Mesenchymal stem cell (in vitro differentiated cells and primary cell): ENCODE results near the gene KLHL29.

Source experiments
- DNase-seq: peaks from one replicate; pipeline ENCODE4 v3.0.0-alpha.2; 2013
- H2AFZ ChIP-seq: one replicate; pipeline ENCODE4 v1.6.1; 2013; ENCODE audit warnings: low read depth, mild to moderate bottlenecking, control low read depth, inconsistent platforms, low read length, moderate library complexity
- H2AK5ac ChIP-seq: 2 replicates; pipeline ENCODE4 v1.6.1; 2013; ENCODE audit warnings: low read length, moderate library complexity, mild to moderate bottlenecking, inconsistent platforms; ENCODE audit not compliant: severe bottlenecking
- H2BK120ac ChIP-seq: one replicate; pipeline ENCODE4 v1.6.1; 2013; ENCODE audit warnings: low read depth, mild to moderate bottlenecking, inconsistent platforms, low read length, moderate library complexity
- H2BK12ac ChIP-seq, 2 experiments: one replicate each; pipeline ENCODE4 v1.6.1; 2013; ENCODE audit warnings: inconsistent platforms in 2 of 2, low read length in 2 of 2, mild to moderate bottlenecking in 2 of 2, moderate library complexity in 2 of 2, control low read depth in 1 of 2
- H2BK15ac ChIP-seq: one replicate; pipeline ENCODE4 v1.6.1; 2013; ENCODE audit warnings: mild to moderate bottlenecking, low read depth, inconsistent platforms; ENCODE audit not compliant: poor library complexity, severe bottlenecking
- H2BK5ac ChIP-seq: 2 replicates; pipeline ENCODE4 v1.6.1; 2013; ENCODE audit warnings: low read depth, mild to moderate bottlenecking, low read length, control low read depth, inconsistent platforms; ENCODE audit not compliant: poor library complexity, severe bottlenecking
- H3K14ac ChIP-seq, 2 experiments: one replicate each; pipeline ENCODE4 v1.6.1; 2013; ENCODE audit warnings: inconsistent platforms in 2 of 2, low read length in 2 of 2, control low read depth in 1 of 2, mild to moderate bottlenecking in 1 of 2, moderate library complexity in 1 of 2
- H3K18ac ChIP-seq, 2 experiments: one replicate each; pipeline ENCODE4 v1.6.1; 2013; ENCODE audit warnings: inconsistent platforms in 2 of 2, low read length in 2 of 2, control low read depth in 1 of 2, low read depth in 1 of 2, mild to moderate bottlenecking in 1 of 2
- H3K23ac ChIP-seq, 2 experiments: one replicate each; pipeline ENCODE4 v1.6.1; 2013; ENCODE audit warnings: inconsistent platforms in 2 of 2, low read length in 2 of 2, mild to moderate bottlenecking in 2 of 2, moderate library complexity in 2 of 2, control low read depth in 1 of 2
- H3K27ac ChIP-seq: 2 replicates; pipeline ENCODE4 v1.5.1; 2013; ENCODE audit warnings: mild to moderate bottlenecking, moderate library complexity, low read length, control low read depth, inconsistent platforms; ENCODE audit not compliant: poor library complexity, severe bottlenecking
- H3K27me3 ChIP-seq, 2 experiments: 2 replicates each; pipeline versions ENCODE4 v1.6.1 to v1.7.0; 2013; ENCODE audit warnings: low read length in 2 of 2, mild to moderate bottlenecking in 2 of 2, moderate library complexity in 2 of 2, control low read depth in 1 of 2, inconsistent platforms in 1 of 2; ENCODE audit not compliant: control insufficient read depth in 1 of 2, insufficient read depth in 1 of 2
- H3K36me3 ChIP-seq, 2 experiments: 2 replicates each; pipeline versions ENCODE4 v1.6.1 to v1.7.0; 2013; ENCODE audit warnings: low read length in 2 of 2, control low read depth in 1 of 2, inconsistent platforms in 1 of 2, low read depth in 1 of 2, mild to moderate bottlenecking in 1 of 2; ENCODE audit not compliant: insufficient read depth in 2 of 2, control insufficient read depth in 1 of 2
- H3K4ac ChIP-seq, 2 experiments: one replicate each; pipeline ENCODE4 v1.6.1; 2013; ENCODE audit warnings: inconsistent platforms in 2 of 2, low read length in 2 of 2, mild to moderate bottlenecking in 2 of 2, moderate library complexity in 2 of 2, control low read depth in 1 of 2, low read depth in 1 of 2
- H3K4me1 ChIP-seq: 2 replicates; pipeline ENCODE4 v1.6.1; 2013; ENCODE audit warnings: low read depth, low read length, control low read depth; ENCODE audit not compliant: control insufficient read depth, insufficient read depth
- H3K4me2 ChIP-seq: 2 replicates; pipeline ENCODE4 v1.6.1; 2013; ENCODE audit warnings: low read length, mild to moderate bottlenecking, inconsistent platforms; ENCODE audit not compliant: poor library complexity, severe bottlenecking
- H3K4me3 ChIP-seq, 2 experiments: 2 replicates each; pipeline versions ENCODE4 v1.5.1 to v1.7.0; 2013; ENCODE audit warnings: low read length in 2 of 2, mild to moderate bottlenecking in 2 of 2, control low read depth in 1 of 2, low read depth in 1 of 2; ENCODE audit not compliant: insufficient read depth in 1 of 2
- H3K79me1 ChIP-seq: replicated peaks from 2 replicates; pipeline ENCODE4 v1.6.1; 2013; ENCODE audit warnings: mild to moderate bottlenecking, control low read depth, low read length, inconsistent platforms; ENCODE audit not compliant: poor library complexity, severe bottlenecking
- H3K9ac ChIP-seq: 2 replicates; pipeline ENCODE4 v1.7.0; 2013; ENCODE audit warnings: mild to moderate bottlenecking, low read length, moderate library complexity
- H3K9me3 ChIP-seq: 2 replicates; pipeline ENCODE4 v1.7.0; 2013; ENCODE audit warnings: mild to moderate bottlenecking, low read length; ENCODE audit not compliant: control insufficient read depth
- H4K8ac ChIP-seq: one replicate; pipeline ENCODE4 v1.6.1; 2013; ENCODE audit warnings: inconsistent platforms, mild to moderate bottlenecking, low read length, moderate library complexity
- H4K91ac ChIP-seq: one replicate; pipeline ENCODE4 v1.6.1; 2013; ENCODE audit warnings: mild to moderate bottlenecking, low read length, inconsistent platforms
- WGBS: methylation state at CpG from one replicate; pipeline ENCODE4 v1.1.7; 2013; ENCODE audit warnings: mixed read lengths; 5-methylcytosine and 5-hydroxymethylcytosine counted together

Gene KLHL29

DNA sequence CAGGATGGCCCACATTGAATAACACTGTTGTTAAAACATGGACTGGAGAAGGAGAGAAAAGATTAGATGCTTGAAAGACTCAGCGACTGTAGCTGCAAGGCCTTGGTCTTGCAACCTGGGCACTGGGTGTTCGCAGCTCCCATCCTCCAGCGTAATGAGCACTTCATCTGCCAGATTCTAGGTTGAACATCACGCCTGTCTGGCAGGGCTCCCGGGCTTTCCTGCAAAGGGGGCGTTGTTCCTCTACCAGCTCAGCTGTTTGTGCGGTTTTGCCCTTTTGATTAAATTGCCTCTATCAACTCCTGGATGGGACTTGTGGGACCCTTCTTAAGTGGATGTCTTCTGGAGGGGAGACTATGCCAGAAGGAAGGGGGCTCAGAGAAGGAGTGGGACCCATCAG lies 215.4 kb downstream of the KLHL29 start:
- WGBS, result 96% methylated on average over 7 of the region's 7 CpGs
- H2BK12ac ChIP-seq, result no peak overlapping the region

DNA sequence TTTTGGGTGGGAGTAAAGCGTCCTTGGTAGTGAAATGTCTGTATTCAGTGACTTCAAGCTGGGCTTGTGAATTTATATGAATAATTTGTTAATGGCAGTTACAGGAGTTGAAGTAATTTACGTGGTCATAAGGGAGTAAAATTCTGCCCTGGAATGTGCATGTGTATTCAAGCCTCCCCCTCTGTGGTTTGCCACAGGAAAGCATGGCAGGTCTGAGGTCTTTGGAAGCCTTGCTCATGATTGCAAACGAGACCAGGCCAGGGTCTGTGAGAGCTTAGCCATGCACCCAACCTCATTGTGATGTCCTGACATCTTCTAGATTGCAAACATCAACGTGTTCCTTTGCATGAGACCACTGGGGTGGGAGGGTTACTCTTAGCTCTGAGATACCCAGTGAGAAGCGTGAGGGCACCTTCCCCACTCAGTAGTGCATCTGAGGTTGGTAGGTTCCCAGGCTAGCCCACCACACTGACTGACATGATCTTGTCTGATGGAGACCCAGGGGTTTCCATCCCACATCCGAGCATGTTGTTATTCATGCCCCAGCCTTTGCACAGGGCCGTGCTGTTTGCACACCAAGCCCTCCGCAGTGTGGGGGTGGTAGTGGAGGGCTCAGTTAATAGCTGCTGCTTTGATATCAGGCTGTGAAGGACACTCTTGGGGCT lies 216.5 kb downstream of the KLHL29 start:
- H3K79me1 ChIP-seq, result peaks cover 5% of the 10 kb centered on the region
- WGBS, result 76% methylated on average over 8 of the region's 8 CpGs
- peak overlapping the region in 1 of 2 experiments; percentile 23 for H3K23ac ChIP-seq
- H3K4me2 ChIP-seq, result no peak overlapping the region
- no peak overlapping the region for H2BK15ac ChIP-seq
- no peak overlapping the region for H2BK5ac ChIP-seq
- DNase-seq, result peak; percentile 18
- no peak overlapping the region for H3K9ac ChIP-seq
- no peaks in the 10 kb centered on the region for H3K36me3 ChIP-seq
- no peak overlapping the region for H4K8ac ChIP-seq
- peak overlapping the region; percentile 21 for H2AK5ac ChIP-seq
- peak overlapping the region; percentile 5 for H3K27ac ChIP-seq
- H3K14ac ChIP-seq, result no peak overlapping the region
- H3K27me3 ChIP-seq, result no peaks in the 10 kb centered on the region
- no peak overlapping the region for H3K4me3 ChIP-seq
- H2BK120ac ChIP-seq, result no peak overlapping the region
- peaks cover 21% of the 10 kb centered on the region for H3K4me1 ChIP-seq
- H4K91ac ChIP-seq, result no peak overlapping the region
- peaks cover 4% of the 10 kb centered on the region for H3K9me3 ChIP-seq
- peak overlapping the region in 1 of 2 experiments; percentile 15 for H2BK12ac ChIP-seq
- H3K4ac ChIP-seq, result no peak overlapping the region
- no peak overlapping the region for H2AFZ ChIP-seq
- H3K18ac ChIP-seq, result peak overlapping the region in 1 of 2 experiments; percentile 50

More for the DNA sequence above, 215.4 kb downstream of the KLHL29 start:
- H3K18ac ChIP-seq, result no peak overlapping the region
- H2AFZ ChIP-seq, result no peak overlapping the region
- no peak overlapping the region for H3K27ac ChIP-seq
- H3K23ac ChIP-seq, result no peak overlapping the region
- DNase-seq, result no peak
- no peak overlapping the region for H3K4me3 ChIP-seq
- H2BK15ac ChIP-seq, result no peak overlapping the region
- H3K14ac ChIP-seq, result no peak overlapping the region
- no peaks in the 10 kb centered on the region for H3K27me3 ChIP-seq
- H2BK120ac ChIP-seq, result no peak overlapping the region
- H2AK5ac ChIP-seq, result no peak overlapping the region
- H3K9ac ChIP-seq, result no peak overlapping the region
- H3K4me2 ChIP-seq, result no peak overlapping the region
- no peak overlapping the region for H3K4ac ChIP-seq
- peaks cover 30% of the 10 kb centered on the region for H3K4me1 ChIP-seq
- H3K9me3 ChIP-seq, result no peaks in the 10 kb centered on the region
- no peak overlapping the region for H2BK5ac ChIP-seq
- no peaks in the 10 kb centered on the region for H3K36me3 ChIP-seq
- H4K8ac ChIP-seq, result no peak overlapping the region
- H3K79me1 ChIP-seq, result peaks cover 5% of the 10 kb centered on the region
- H4K91ac ChIP-seq, result no peak overlapping the region

DNA sequence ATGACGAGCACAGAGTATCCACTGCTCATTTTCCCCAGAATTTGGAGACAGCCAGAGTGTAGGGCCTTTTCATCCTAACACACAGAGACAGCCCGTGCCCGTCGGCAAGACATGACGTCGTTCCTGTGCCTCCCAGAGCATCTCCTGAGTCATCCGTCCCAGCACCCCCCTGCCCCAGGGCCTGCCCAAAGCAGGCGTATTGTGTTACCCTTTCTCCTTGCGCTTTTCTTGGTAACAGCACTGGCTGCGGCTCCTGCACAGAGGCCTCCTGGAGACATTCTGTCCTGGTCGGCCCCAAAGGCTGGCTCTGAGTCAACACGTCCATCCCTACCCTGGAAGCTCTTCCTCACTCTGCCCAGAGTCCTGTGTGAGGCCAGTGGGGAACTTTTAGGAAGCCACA lies 217.1 kb downstream of the KLHL29 start:
- WGBS, result 39% methylated on average over 10 of the region's 12 CpGs
- H3K27me3 ChIP-seq, result no peaks in the 10 kb centered on the region
- H3K18ac ChIP-seq, result peak overlapping the region in 1 of 2 experiments; percentile 50
- DNase-seq, result peak; percentile 89
- H2AFZ ChIP-seq, result no peak overlapping the region
- H2BK15ac ChIP-seq, result no peak overlapping the region
- H4K91ac ChIP-seq, result no peak overlapping the region
- H3K36me3 ChIP-seq, result no peaks in the 10 kb centered on the region
- H3K23ac ChIP-seq, result no peak overlapping the region
- H2AK5ac ChIP-seq, result no peak overlapping the region
- H3K14ac ChIP-seq, result no peak overlapping the region
- H2BK120ac ChIP-seq, result no peak overlapping the region
- H3K27ac ChIP-seq, result peak overlapping the region; percentile 63
- H3K4me3 ChIP-seq, result no peak overlapping the region
- peak overlapping the region; percentile 19 for H3K9ac ChIP-seq
- no peak overlapping the region for H2BK5ac ChIP-seq
- peak overlapping the region; percentile 2 for H4K8ac ChIP-seq
- H3K79me1 ChIP-seq, result peaks cover 5% of the 10 kb centered on the region
- peaks cover 21% of the 10 kb centered on the region for H3K4me1 ChIP-seq
- no peak overlapping the region for H3K4ac ChIP-seq
- H3K9me3 ChIP-seq, result peaks cover 8% of the 10 kb centered on the region
- no peak overlapping the region for H3K4me2 ChIP-seq
- peak overlapping the region in 1 of 2 experiments; percentile 0 for H2BK12ac ChIP-seq

DNA sequence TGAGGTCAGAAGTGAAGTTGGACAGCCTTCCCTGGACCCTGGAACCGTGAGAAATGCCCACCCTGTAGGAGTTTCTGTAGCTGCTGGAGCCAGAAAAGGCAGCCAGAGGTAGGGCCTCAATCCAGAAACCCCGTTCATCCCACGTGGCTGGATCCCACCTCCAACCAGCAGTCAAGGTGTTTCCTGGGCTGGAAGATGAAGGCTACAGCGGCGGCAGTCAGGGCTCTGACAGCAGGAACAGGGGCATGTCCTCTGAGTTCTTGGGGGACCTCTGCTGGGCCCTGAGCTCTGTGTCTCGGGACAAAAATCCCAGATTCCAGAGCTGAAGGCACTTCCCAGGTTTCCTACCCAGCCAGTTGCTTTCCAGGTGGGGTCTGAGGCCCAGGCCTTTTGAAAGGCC lies 218.2 kb downstream of the KLHL29 start:
- Histone ChIP-seq H2AK5ac (peak overlapping the region; percentile 27), H2BK5ac (no peak overlapping the region), H3K9ac (no peak overlapping the region), H3K36me3 (no peaks in the 10 kb centered on the region), H2BK12ac (no peak overlapping the region), H2BK120ac (no peak overlapping the region), H3K4me3 (no peak overlapping the region), H4K8ac (no peak overlapping the region), H2BK15ac (no peak overlapping the region), H3K9me3 (peaks cover 8% of the 10 kb centered on the region), H3K18ac (no peak overlapping the region), H3K4me1 (peaks cover 22% of the 10 kb centered on the region), H3K14ac (no peak overlapping the region), H3K27me3 (no peaks in the 10 kb centered on the region), H4K91ac (no peak overlapping the region), H3K23ac (no peak overlapping the region), H3K4ac (no peak overlapping the region), H3K4me2 (no peak overlapping the region), H3K27ac (no peak overlapping the region), H3K79me1 (peaks cover 5% of the 10 kb centered on the region), H2AFZ (no peak overlapping the region)
- no peak for DNase-seq
- 95% methylated on average over 6 of the region's 6 CpGs for WGBS
